ENCODE measurements around the gene NUDCD2. TPM values are rescaled to one million over a fixed set of nuclear protein-coding genes. Genes with fewer than 3 reads are reported as not detected.

The NUDCD2 gene
- total RNA-seq, 6 experiments from 2014 or later = 2.0 to 16.9 (median 11.8) TPM

- H3K27me3 ChIP-seq = no peaks in the 10 kb centered on the region
- H3K4me1 ChIP-seq = no peaks in the 10 kb centered on the region
- 88% methylated on average over 1 of the region's 2 CpGs for WGBS (ENCODE audit: insufficient coverage, low coverage, low lambda C conversion rate, missing lambda C conversion rate)
- no peaks in the 10 kb centered on the region for H3K9me3 ChIP-seq
- H3K4me3 ChIP-seq = no peak overlapping the region
- DNase-seq (no peak), ATAC-seq (no peak)
- intact Hi-C loops (cut with DNase I) = no loop called here
- no peaks in the 10 kb centered on the region for H3K36me3 ChIP-seq
- TF ChIP-seq POLR2A (IDR thresholded peaks at IDR 0.05) (no peak), CTCF (IDR thresholded peaks at IDR 0.05) (no peak)
- H3K27ac ChIP-seq = no peak overlapping the region
These were observed 18.5 kb upstream of the NUDCD2 start for GRCh38 chr5:163478126-163478981.

- no peak for ATAC-seq
- H3K27ac ChIP-seq = no peak overlapping the region
- intact Hi-C loops (cut with DNase I) = no loop called here
- WGBS (ENCODE audit: insufficient coverage, low coverage, low lambda C conversion rate, missing lambda C conversion rate) = 88% methylated on average over 2 of the region's 2 CpGs
- no peaks in the 10 kb centered on the region for H3K4me1 ChIP-seq
- H3K4me3 ChIP-seq = no peak overlapping the region
- H3K9me3 ChIP-seq = no peaks in the 10 kb centered on the region
- TF ChIP-seq POLR2A (IDR thresholded peaks at IDR 0.05) = no peak
- TF ChIP-seq CTCF (IDR thresholded peaks at IDR 0.05) = no peak
- H3K36me3 ChIP-seq = no peaks in the 10 kb centered on the region
- no peak for DNase-seq
- no peaks in the 10 kb centered on the region for H3K27me3 ChIP-seq
These were observed 15.5 kb upstream of the NUDCD2 start for GRCh38 chr5:163475411-163475810.

- TF ChIP-seq CTCF (IDR thresholded peaks at IDR 0.05) (peak in 3 of 4 donors; percentile 30 to 51 (median 35)), POLR2A (IDR thresholded peaks at IDR 0.05) (no peak)
- H3K27ac ChIP-seq = no peak overlapping the region
- ATAC-seq (peak in 2 of 4 donors; percentile 55 to 60), DNase-seq (no peak)
- H3K36me3 ChIP-seq = no peaks in the 10 kb centered on the region
- H3K9me3 ChIP-seq = no peaks in the 10 kb centered on the region
- no peak overlapping the region for H3K4me3 ChIP-seq
- no peaks in the 10 kb centered on the region for H3K4me1 ChIP-seq
- H3K27me3 ChIP-seq = no peaks in the 10 kb centered on the region
- intact Hi-C loops (cut with DNase I) = no loop called here
- WGBS (ENCODE audit: insufficient coverage, low coverage, low lambda C conversion rate, missing lambda C conversion rate) = 86% methylated on average over 3 of the region's 3 CpGs
These were observed 13.8 kb upstream of the NUDCD2 start for GRCh38 chr5:163473635-163474243.

- H3K9me3 ChIP-seq = no peaks in the 10 kb centered on the region
- no peaks in the 10 kb centered on the region for H3K27me3 ChIP-seq
- H3K4me3 ChIP-seq = no peak overlapping the region
- TF ChIP-seq POLR2A (IDR thresholded peaks at IDR 0.05) = no peak
- no peak for TF ChIP-seq CTCF (IDR thresholded peaks at IDR 0.05)
- no peaks in the 10 kb centered on the region for H3K36me3 ChIP-seq
- no peak overlapping the region for H3K27ac ChIP-seq
- no peak for DNase-seq
- 77% methylated on average over 4 of the region's 4 CpGs for WGBS (ENCODE audit: insufficient coverage, low coverage, low lambda C conversion rate, missing lambda C conversion rate)
- intact Hi-C loops (cut with DNase I) = no loop called here
- no peak for ATAC-seq
- no peaks in the 10 kb centered on the region for H3K4me1 ChIP-seq
These were observed 7.8 kb upstream of the NUDCD2 start for GRCh38 chr5:163467682-163468081.

Data from right lobe of liver (tissue), 6 donors.